Coronary artery (tissue), 2 donors: ENCODE results near the gene RUFY3.

Source experiments
- DNase-seq: peaks from one replicate; pipeline ENCODE4 v3.0.0-alpha.2; 2017; ENCODE audit warnings: low spot score
- H3K27ac ChIP-seq, 2 donors: fragments of 200-600 bp; sonication (generic); one replicate each; pipeline ENCODE4 v1.5.1; 2016 to 2019
- H3K4me3 ChIP-seq: fragments of 200-600 bp; sonication (generic); 2 replicates; pipeline ENCODE4 v1.5.1; 2016; ENCODE audit warnings: mild to moderate bottlenecking, moderate library complexity
- CTCF ChIP-seq: fragments of 200-600 bp; sonication (generic); IDR thresholded peaks from one replicate; pipeline ENCODE4 v1.5.1; 2019; ENCODE audit warnings: antibody characterized with exemption

RUFY3 gene

GRCh38 chr4:70818921-70819320 is 97.2 kb downstream of the RUFY3 start:
- TF ChIP-seq CTCF: no peak
- Histone ChIP-seq H3K27ac (no peak overlapping the region), H3K4me3 (no peak overlapping the region)
- no peak for DNase-seq

GRCh38 chr4:70829015-70829414 is 107.3 kb downstream of the RUFY3 start:
- no peak overlapping the region for H3K4me3 ChIP-seq

GRCh38 chr4:70829492-70829891 is 107.7 kb downstream of the RUFY3 start:
- H3K4me3 ChIP-seq: no peak overlapping the region
- H3K27ac ChIP-seq: no peak overlapping the region
- TF ChIP-seq CTCF: no peak
- DNase-seq: no peak

More at GRCh38 chr4:70829015-70829414, 107.3 kb downstream of the RUFY3 start:
- no peak for DNase-seq
- H3K27ac ChIP-seq: no peak overlapping the region
- TF ChIP-seq CTCF: no peak

- Histone ChIP-seq H3K4me3 (no peak overlapping the region), H3K27ac (no peak overlapping the region)
- no peak for DNase-seq
- no peak for TF ChIP-seq CTCF
These were observed 108.3 kb downstream of the RUFY3 start for GRCh38 chr4:70830054-70830453.

GRCh38 chr4:70831293-70831692 is 109.5 kb downstream of the RUFY3 start:
- no peak overlapping the region for H3K4me3 ChIP-seq
- no peak for DNase-seq
- no peak overlapping the region for H3K27ac ChIP-seq
- TF ChIP-seq CTCF: no peak

GRCh38 chr4:70833675-70834074 is 111.9 kb downstream of the RUFY3 start:
- no peak overlapping the region for H3K4me3 ChIP-seq
- TF ChIP-seq CTCF: no peak
- H3K27ac ChIP-seq: no peak overlapping the region
- no peak for DNase-seq

- no peak for TF ChIP-seq CTCF
These were observed 114.3 kb downstream of the RUFY3 start for GRCh38 chr4:70836081-70836480.

More at GRCh38 chr4:70836081-70836480, 114.3 kb downstream of the RUFY3 start:
- H3K4me3 ChIP-seq: no peak overlapping the region
- no peak for DNase-seq
- no peak overlapping the region for H3K27ac ChIP-seq
